Measurements from ENCODE around the gene FAM174B.
"Not testable (repeated sequence)": the region's sequence is repeated elsewhere in the genome, so short reads cannot be mapped to it uniquely, and the experiment has no call there.

Gene FAM174B

DNA sequence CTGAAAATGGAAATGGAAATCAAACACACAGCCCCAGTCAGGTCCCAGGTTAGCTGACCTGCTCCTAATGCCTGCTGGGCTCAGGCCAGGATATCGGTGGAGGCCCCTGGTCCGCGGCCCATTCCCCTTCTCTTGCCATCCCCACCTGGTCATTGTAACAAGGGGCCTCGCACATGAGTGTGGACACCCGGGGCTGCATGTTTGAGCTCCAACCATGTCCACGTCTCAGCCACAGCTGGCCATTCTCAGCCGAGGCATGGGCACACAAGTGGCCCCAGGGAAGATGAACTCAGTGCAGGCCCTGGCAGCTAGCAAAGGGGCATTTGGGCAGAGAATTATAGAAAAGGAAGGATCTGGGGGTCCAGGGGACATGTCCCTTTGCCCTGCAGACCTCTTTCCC is 41.7 kb downstream of the FAM174B start:
- DNase-seq = no peak
- TF ChIP-seq GATA1 (IDR thresholded peaks at IDR 0.05; ENCODE audit: low read depth, low read length) = no peak
- no peak for TF ChIP-seq POLR2A (IDR thresholded peaks at IDR 0.05; ENCODE audit: low read length)

GRCh38 chr15:92612891-92613290 is 42.7 kb downstream of the FAM174B start:
- TF ChIP-seq POLR2A (IDR thresholded peaks at IDR 0.05; ENCODE audit: low read length) (no peak), GATA1 (IDR thresholded peaks at IDR 0.05; ENCODE audit: low read depth, low read length) (no peak)

DNA sequence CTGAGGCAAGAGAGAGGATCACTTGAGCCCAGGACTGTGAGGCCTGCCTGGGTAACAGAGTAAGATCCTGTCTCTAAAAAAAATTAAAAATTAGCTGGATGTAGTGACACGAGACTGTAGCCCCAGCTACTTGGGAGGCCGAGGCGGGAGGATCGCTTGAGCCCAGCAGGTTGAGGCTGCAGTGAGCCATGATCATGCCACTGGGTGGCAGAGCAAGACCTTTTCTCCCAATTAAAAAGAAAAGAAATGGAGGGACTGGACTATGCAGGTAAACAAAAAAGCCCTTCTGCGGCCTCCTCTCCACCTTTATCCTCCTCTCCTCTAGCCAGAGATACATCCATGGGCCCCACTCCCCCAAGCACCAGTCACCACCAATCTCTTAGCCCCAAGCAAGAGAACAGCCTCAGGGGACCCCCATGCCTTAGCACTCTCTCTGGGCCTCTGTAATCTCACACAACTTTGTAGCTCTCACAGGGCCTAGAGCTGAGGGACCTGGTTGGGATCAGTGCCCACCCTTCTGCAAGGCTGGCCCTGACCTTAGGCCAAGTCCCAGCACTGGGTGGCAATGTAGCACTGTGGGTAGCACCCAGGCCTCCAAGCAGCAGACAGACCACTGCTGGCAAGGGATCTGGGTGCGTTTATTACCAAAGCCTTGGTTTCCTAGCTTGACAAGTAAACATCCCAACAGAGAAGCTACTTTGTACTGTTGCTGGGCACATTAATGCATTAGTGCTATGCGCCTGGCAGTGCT is 43.4 kb downstream of the FAM174B start:
- TF ChIP-seq POLR2A (IDR thresholded peaks at IDR 0.05; ENCODE audit: low read length) = no peak
- TF ChIP-seq GATA1 (IDR thresholded peaks at IDR 0.05; ENCODE audit: low read depth, low read length) = no peak
- no peak for DNase-seq

More at GRCh38 chr15:92612891-92613290, 42.7 kb downstream of the FAM174B start:
- no peak for DNase-seq

DNA sequence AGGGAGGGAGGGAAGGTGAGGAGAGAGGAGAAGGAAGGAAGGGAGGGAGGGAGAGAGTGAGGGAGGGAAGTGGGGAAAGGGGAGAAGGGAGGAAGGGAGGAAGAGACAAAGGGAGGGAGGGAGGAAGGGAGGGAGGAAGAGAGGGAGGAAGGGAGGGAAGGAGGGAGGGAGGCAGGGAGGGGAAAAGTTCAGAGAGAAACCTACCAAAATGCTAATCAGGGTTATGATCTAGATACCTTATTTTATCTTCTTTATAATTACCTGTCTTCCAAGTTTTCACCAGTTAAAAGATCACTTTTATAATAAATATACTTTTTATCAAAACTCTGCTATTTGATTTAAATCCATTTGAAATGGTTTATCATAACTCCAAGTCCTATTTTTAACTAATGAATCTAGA is 44.4 kb downstream of the FAM174B start:
- no peak for DNase-seq
- TF ChIP-seq POLR2A (IDR thresholded peaks at IDR 0.05; ENCODE audit: low read length) (no peak), GATA1 (IDR thresholded peaks at IDR 0.05; ENCODE audit: low read depth, low read length) (no peak)

DNA sequence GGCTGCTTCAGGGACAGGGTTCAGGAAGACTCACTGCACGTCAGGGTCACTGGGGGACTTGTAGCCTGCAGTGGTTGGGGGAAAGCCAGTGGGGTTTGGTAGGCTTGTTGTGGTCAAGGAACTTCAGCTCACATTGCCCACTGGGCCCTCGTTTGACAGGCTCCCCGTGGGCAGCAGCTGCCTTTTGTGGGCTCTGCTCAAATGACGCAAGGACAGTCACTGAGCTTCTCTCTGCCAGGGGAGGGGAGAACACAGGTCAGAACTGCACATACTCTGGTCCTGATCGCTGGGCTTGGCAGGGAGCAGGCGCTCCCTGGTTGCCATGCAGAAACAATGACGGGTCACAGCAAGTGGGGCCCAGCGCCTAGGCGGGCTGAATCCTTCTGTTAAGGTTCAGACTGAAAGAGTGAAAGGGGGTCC is 45.5 kb downstream of the FAM174B start:
- DNase-seq = no peak
- TF ChIP-seq POLR2A (IDR thresholded peaks at IDR 0.05; ENCODE audit: low read length) (no peak), GATA1 (IDR thresholded peaks at IDR 0.05; ENCODE audit: low read depth, low read length) (no peak)

- no peak for DNase-seq
- TF ChIP-seq GATA1 (IDR thresholded peaks at IDR 0.05; ENCODE audit: low read depth, low read length) = no peak
- no peak for TF ChIP-seq POLR2A (IDR thresholded peaks at IDR 0.05; ENCODE audit: low read length)
Measured at GRCh38 chr15:92608866-92609700, 46.5 kb downstream of the FAM174B start.

GRCh38 chr15:92606836-92607150 is 48.8 kb downstream of the FAM174B start:
- not testable (repeated sequence) for DNase-seq

DNA sequence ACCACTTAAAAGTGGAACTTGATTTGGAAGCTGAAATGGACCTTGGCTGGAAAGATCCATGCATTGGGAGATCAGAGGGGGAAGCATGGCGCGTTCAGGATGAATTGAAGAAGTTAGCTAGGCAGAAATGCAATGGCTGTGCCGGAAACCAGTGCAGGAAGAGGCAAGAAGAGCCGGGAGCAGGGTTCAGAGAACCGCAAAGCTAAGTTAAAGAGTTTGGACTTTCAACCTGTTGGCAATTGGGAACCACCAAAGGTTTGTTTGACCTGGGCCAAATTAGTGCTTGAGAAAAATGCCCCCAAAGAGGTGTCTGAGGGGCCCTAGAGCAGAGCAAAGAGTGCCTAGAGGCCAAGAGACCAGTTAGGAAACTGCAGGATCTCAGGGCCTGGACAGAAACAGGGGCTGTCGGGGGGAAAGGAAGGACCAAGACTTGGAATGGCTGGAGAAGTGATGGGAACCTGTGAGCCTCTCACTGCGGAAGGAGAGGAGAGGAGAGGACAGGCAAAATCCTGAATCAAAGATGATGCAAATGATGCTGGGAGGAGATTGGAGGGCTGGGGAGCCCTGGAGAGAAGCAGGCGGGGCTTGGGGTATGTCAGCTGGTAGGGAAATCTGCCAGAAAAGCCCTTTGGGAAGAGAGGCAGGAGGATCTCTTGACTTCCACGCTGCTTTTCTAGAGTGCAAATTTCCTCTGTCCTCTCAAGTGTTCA is 49.3 kb downstream of the FAM174B start:
- no peak for DNase-seq
- TF ChIP-seq POLR2A (IDR thresholded peaks at IDR 0.05; ENCODE audit: low read length) (no peak), GATA1 (IDR thresholded peaks at IDR 0.05; ENCODE audit: low read depth, low read length) (no peak)

DNA sequence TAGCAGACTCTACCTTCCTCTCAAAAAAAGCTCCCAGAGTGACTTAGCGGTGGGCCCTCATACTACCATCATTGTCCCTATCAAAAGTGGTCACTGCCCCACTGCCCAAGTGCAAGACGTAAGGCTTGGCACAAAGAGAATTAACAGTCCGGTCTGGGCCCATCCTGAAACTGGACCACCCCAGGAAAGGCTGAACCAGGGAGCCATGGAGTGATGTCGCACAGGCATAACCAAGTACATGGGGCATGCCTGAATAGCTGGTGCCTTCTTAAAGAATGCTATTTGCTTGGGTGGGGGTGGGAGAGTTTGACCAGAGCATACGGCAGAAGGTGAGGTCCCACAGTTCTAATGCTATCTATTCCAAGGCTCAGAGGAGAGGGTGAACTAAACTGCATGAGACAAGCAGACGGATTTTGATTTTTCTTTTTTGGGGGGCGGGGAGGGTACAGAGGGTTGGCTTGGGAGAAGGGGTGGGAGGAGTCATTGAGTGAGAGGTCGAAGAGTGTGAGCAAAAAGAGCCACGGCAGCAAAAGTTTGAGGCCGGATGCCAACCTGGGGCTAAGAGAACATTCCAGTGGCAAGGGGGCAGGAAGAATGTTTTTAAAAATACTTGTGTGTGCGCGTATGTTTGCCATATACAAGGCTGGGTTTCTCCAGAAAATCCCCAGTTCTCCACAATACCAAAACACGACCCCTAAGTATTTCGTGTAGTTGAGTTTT is 50.2 kb downstream of the FAM174B start:
- DNase-seq = no peak
- TF ChIP-seq GATA1 (IDR thresholded peaks at IDR 0.05; ENCODE audit: low read depth, low read length) (no peak), POLR2A (IDR thresholded peaks at IDR 0.05; ENCODE audit: low read length) (no peak)

DNA sequence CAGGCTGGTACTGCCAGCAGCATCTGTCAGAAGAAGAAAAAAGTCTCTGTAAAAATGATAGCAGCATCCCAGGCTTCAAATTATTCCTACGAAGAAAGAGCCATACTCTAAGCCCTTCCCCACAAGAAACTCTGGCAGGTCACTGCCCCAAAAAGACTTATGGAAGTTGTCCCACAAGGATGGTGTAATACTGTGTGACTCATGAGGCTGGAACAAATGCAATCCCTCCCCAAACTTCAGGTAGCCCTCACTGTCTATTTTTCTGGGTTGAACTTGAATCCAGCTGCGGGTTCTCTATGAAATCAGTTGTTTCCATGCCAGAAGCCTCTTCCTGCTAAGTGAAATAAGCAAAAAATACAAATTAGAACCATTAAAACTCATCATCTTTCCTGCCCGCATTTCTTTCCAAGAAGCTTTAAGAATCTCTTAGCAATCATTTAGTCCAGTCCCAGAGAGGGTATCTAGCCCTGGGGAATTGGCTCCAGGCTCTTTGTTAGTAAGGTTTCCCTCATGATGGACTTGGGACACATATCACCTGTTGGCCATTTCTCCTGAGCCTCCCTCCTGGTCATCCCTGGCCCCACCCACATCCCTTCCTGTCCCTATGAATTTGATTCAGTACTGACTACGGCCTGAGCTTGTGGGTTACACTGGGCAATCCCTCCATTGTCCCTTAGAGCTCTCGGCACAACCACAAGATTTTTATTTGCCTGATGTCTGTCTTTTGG is 51.7 kb downstream of the FAM174B start:
- DNase-seq = no peak
- no peak for TF ChIP-seq GATA1 (IDR thresholded peaks at IDR 0.05; ENCODE audit: low read depth, low read length)
- no peak for TF ChIP-seq POLR2A (IDR thresholded peaks at IDR 0.05; ENCODE audit: low read length)

GRCh38 chr15:92603278-92603677 is 52.3 kb downstream of the FAM174B start:
- no peak for DNase-seq
- TF ChIP-seq GATA1 (IDR thresholded peaks at IDR 0.05; ENCODE audit: low read depth, low read length) (no peak), POLR2A (IDR thresholded peaks at IDR 0.05; ENCODE audit: low read length) (no peak)

- no peak for DNase-seq
- TF ChIP-seq POLR2A (IDR thresholded peaks at IDR 0.05; ENCODE audit: low read length) = no peak
- no peak for TF ChIP-seq GATA1 (IDR thresholded peaks at IDR 0.05; ENCODE audit: low read depth, low read length)
Measured at GRCh38 chr15:92602267-92602593, 53.3 kb downstream of the FAM174B start.

DNA sequence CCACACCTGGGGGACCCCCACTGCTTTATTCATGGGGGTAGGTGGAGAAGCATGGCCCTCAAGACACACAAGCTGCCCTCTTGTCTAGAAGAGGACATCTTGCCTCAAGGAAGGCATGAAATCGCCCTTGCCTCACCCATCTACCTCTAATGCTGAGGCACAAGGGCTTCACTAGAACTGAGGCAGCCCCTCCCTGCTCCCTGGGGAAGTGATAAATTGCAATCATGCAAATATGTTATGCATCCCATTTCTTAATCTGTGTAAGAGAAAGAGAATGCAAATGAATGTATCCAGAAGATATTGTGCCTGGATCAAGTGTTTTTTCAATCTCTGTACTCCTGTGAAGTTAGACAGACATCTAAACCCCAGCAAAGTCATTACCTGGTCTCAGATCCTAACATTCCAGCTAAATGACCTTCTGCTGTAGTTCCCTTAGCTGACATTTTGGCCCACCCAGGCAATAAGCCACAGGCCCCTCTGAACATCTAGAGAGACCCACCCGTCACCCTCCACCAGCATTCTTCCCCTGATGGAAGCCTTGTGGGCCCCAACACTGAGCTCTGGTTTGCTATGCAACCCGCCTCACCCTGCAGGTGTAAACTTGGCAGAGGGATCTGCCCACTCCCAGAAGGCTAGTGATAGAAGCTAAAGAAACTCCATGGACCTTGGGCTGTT is 53.8 kb downstream of the FAM174B start:
- TF ChIP-seq GATA1 (IDR thresholded peaks at IDR 0.05; ENCODE audit: low read depth, low read length) (no peak), POLR2A (IDR thresholded peaks at IDR 0.05; ENCODE audit: low read length) (no peak)
- DNase-seq = no peak
